ENCODE data around the gene ITPRID2. TPM values are rescaled to one million over a fixed set of nuclear protein-coding genes. Genes with fewer than 3 reads are reported as not detected.

The ITPRID2 gene
- total and polyA plus RNA-seq, 2 of the 13 experiments (the other 11 are each of a cell fraction or from before 2014, with no cell fraction given) = 44.8 to 62.3 TPM

DNA sequence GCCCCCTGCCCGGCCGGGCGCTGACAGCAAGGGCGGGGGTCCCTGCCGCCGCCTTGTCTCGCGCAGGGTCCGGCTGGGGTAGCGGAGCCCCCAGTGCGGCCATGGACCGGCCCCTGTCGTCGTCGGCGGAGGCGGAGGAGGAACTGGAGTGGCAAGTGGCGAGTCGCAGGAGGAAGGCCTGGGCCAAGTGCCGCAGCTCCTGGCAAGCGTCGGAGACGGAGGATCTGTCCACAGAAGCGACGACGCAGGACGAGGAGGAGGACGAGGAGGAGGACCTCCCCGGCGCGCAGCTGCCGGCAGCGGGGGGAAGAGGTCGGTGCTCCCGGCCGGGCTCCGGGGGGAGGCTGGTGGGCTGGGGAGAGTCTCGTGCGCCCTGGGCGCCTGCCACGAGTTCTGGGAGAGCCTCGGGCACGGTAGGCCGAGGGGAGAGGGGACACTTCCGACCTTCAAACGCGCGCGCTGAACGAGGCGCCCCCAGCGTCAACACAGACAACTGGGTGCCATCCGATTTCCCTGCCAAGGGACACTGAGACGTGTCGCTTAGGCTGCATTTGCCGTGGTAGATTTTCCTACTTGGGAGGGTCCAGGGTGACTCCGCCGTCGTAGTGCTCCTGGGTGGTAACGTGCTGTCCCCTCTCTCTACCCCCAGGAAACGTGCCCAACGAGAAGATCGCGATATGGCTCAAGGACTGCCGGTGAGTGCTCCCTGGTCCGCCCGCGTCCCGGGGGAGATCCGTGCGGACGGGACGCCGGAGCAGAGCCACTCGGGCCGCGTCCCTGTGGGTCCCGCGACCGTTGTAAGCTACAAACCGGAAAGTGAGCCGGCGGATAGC lies 652 bp downstream of the ITPRID2 start (continued):
- no peak; the same call in 2 of the 3 replicates for TF ChIP-seq MXI1 (IDR thresholded peaks at IDR 0.05; ENCODE audit: borderline replicate concordance, low read depth, low read length)
- no peak for TF ChIP-seq MBD4 (IDR thresholded peaks at IDR 0.05; ENCODE audit: borderline replicate concordance, low read length)
- TF ChIP-seq ADNP (CRISPR knock-in tag; IDR thresholded peaks at IDR 0.05) = no peak
- TF ChIP-seq ZNF484 (CRISPR knock-in tag; IDR thresholded peaks at IDR 0.05; ENCODE audit: borderline replicate concordance, low read depth) = no peak
- no peak; the same call in none of the 2 replicates for TF ChIP-seq BHLHE40 (IDR thresholded peaks at IDR 0.05; ENCODE audit: low read length)
- TF ChIP-seq ZC3H4 (CRISPR knock-in tag; IDR thresholded peaks at IDR 0.05; ENCODE audit: borderline replicate concordance) = 0 out of 2 replicates have a peak, but pooled peaks have one; percentile 22
- TF ChIP-seq ZNF496 (CRISPR knock-in tag; IDR thresholded peaks at IDR 0.05; ENCODE audit: insufficient replicate concordance) = no peak
- peak; percentile 56; the same call in 1 of the 2 replicates for TF ChIP-seq FOXO1 (CRISPR knock-in tag; IDR thresholded peaks at IDR 0.05)
- TF ChIP-seq, protein P1, sequence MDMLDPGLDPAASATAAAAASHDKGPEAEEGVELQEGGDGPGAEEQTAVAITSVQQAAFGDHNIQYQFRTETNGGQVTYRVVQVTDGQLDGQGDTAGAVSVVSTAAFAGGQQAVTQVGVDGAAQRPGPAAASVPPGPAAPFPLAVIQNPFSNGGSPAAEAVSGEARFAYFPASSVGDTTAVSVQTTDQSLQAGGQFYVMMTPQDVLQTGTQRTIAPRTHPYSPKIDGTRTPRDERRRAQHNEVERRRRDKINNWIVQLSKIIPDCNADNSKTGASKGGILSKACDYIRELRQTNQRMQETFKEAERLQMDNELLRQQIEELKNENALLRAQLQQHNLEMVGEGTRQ (IDR thresholded peaks at IDR 0.05; ENCODE audit: low read depth, low read length) = no peak
- TF ChIP-seq, protein P1 (CRISPR knock-in tag; IDR thresholded peaks at IDR 0.05; ENCODE audit: borderline replicate concordance) = no peak
- peak; percentile 93; the same call in 1 of the 2 replicates for TF ChIP-seq ZNF564 (CRISPR knock-in tag; IDR thresholded peaks at IDR 0.05)
- peak; percentile 94 for TF ChIP-seq CAMTA2 (CRISPR knock-in tag; IDR thresholded peaks at IDR 0.05; ENCODE audit: borderline replicate concordance)
- TF ChIP-seq ZNF232 (CRISPR knock-in tag; IDR thresholded peaks at IDR 0.05; ENCODE audit: borderline replicate concordance) = peak; percentile 96
- TF ChIP-seq EEA1 (CRISPR knock-in tag; IDR thresholded peaks at IDR 0.05; ENCODE audit: borderline replicate concordance) = peak; percentile 90; the same call in 1 of the 2 replicates
- TF ChIP-seq ZNF766 (CRISPR knock-in tag; IDR thresholded peaks at IDR 0.05; ENCODE audit: borderline replicate concordance) = peak; percentile 96; the same call in 1 of the 2 replicates
- no peak for TF ChIP-seq HDAC6 (IDR thresholded peaks at IDR 0.05; ENCODE audit: low read depth, low read length)
- peak; percentile 98 for TF ChIP-seq ZNF781 (CRISPR knock-in tag; IDR thresholded peaks at IDR 0.05; ENCODE audit: borderline replicate concordance, not compliant biosample characterization)
- TF ChIP-seq AGO1 (IDR thresholded peaks at IDR 0.05; ENCODE audit: low read depth, low read length, poor library complexity, severe bottlenecking) = peak; percentile 51
- no peak for TF ChIP-seq ZKSCAN5 (CRISPR knock-in tag; IDR thresholded peaks at IDR 0.05)
- peak; percentile 79; the same call in 1 of the 2 replicates for TF ChIP-seq ZNF343 (CRISPR knock-in tag; IDR thresholded peaks at IDR 0.05)
- peak; percentile 60 for TF ChIP-seq DR1 (CRISPR knock-in tag; IDR thresholded peaks at IDR 0.05)
- TF ChIP-seq, protein P2, sequence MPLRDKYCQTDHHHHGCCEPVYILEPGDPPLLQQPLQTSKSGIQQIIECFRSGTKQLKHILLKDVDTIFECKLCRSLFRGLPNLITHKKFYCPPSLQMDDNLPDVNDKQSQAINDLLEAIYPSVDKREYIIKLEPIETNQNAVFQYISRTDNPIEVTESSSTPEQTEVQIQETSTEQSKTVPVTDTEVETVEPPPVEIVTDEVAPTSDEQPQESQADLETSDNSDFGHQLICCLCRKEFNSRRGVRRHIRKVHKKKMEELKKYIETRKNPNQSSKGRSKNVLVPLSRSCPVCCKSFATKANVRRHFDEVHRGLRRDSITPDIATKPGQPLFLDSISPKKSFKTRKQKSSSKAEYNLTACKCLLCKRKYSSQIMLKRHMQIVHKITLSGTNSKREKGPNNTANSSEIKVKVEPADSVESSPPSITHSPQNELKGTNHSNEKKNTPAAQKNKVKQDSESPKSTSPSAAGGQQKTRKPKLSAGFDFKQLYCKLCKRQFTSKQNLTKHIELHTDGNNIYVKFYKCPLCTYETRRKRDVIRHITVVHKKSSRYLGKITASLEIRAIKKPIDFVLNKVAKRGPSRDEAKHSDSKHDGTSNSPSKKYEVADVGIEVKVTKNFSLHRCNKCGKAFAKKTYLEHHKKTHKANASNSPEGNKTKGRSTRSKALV (CRISPR knock-in tag; IDR thresholded peaks at IDR 0.05) = peak; percentile 99
- TF ChIP-seq ZFAT (CRISPR knock-in tag; conservative IDR thresholded peaks at IDR 0.05) = peak; percentile 87
- peak; percentile 81 for TF ChIP-seq MEF2D (CRISPR knock-in tag; IDR thresholded peaks at IDR 0.05)
- TF ChIP-seq, protein P3, sequence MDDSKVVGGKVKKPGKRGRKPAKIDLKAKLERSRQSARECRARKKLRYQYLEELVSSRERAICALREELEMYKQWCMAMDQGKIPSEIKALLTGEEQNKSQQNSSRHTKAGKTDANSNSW (CRISPR knock-in tag; IDR thresholded peaks at IDR 0.05; ENCODE audit: borderline replicate concordance) = peak; percentile 99
- TF ChIP-seq NR2C2 (CRISPR knock-in tag; IDR thresholded peaks at IDR 0.05; ENCODE audit: borderline replicate concordance) = peak; percentile 67
